GM18870 (cell line): ENCODE measurements around the gene MBOAT7.
"Not testable (repeated sequence)": the region's sequence is repeated elsewhere in the genome, so short reads cannot be mapped to it uniquely, and the experiment has no call there.

ENCODE experiments used
- ATAC-seq: cut with Tn5 transposase; IDR thresholded peaks from one replicate; pipeline ENCODE4 v1.9.1; 2021; ENCODE audit warnings: moderate library complexity; ENCODE audit not compliant: unreplicated experiment

MBOAT7 gene

DNA sequence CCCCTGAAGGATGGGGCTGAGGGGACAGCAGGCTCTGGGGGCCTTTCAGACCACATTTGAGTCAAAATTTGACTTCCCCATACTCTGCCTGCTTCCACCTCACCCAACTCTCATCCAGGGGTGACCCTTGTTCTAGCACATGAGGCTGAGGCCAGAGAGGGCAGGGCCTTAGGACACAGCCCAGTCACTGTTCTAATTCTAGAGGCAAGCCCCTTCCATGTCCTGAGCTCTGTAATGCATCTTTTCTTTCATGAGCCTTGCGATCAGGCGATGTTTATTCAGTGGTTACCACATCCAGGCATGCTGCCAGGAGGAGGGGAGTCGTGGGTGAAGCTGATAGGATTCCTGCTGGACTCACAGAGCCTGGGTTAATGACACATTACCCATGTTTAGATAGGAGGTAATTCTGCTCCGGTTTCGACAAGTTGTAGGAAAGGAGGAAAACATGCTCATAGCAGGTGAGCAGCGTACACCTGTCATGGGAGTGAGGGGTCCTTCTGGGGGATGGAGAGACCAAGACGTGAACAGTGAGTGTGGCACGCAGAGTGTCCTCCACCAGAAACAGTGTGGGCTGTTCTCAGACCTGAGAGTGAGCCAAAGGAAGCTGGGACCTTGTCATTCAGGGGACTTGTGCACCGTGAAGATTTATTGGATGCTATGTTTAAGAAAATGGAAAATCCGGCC is 20.6 kb upstream of the MBOAT7 start:
- ATAC-seq, result no peak

DNA sequence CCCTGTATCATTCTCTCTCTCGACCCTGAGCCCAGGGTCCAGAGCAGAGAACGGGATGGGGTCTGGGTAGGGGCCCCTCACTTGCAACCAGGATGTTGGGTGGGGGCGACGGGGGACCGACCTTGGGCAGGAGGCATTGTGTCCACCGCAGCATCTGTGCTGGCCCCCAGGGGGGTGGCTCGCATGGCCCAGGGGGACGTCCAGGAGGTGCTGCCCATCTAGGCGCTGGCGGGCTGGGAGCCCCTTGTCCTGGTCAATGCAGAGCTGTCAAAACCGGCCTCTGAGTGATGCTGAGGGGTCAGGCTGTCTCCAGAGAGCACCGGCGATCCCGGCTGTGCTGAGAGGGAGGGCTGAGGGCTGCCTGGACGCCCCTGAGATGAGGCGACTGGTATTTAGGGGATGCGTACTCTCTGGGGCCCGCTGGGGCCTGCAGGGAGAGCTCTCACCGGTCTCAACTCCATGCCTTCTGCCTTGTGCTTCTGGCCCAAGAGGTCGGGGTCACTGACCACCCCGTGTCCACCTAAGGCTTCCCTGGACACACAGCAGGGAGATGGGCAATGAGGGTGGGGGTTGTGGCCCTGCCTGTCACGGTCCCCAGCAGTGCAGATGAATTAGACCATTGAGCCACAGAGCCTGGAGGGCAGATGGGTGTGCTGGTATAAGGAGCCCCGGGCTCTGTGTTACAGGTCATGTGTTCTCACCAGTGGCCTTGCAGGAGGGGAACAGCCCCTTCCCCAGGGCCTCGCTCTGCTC is 19.9 kb upstream of the MBOAT7 start:
- no peak for ATAC-seq

DNA sequence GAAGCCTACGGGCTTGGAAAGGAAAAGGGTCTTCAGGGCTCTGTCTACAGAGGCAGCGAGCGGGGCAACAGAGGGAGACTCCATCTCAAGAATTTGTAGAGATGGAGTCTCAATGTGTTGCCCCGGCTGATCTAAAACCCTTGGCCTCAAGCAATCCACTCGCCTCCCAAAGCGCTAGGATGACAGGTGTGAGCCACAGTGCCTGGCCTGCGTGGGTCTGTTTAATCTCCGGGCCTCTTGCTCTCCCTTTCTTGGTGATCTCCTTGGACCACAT is 19.3 kb upstream of the MBOAT7 start:
- no peak for ATAC-seq

DNA sequence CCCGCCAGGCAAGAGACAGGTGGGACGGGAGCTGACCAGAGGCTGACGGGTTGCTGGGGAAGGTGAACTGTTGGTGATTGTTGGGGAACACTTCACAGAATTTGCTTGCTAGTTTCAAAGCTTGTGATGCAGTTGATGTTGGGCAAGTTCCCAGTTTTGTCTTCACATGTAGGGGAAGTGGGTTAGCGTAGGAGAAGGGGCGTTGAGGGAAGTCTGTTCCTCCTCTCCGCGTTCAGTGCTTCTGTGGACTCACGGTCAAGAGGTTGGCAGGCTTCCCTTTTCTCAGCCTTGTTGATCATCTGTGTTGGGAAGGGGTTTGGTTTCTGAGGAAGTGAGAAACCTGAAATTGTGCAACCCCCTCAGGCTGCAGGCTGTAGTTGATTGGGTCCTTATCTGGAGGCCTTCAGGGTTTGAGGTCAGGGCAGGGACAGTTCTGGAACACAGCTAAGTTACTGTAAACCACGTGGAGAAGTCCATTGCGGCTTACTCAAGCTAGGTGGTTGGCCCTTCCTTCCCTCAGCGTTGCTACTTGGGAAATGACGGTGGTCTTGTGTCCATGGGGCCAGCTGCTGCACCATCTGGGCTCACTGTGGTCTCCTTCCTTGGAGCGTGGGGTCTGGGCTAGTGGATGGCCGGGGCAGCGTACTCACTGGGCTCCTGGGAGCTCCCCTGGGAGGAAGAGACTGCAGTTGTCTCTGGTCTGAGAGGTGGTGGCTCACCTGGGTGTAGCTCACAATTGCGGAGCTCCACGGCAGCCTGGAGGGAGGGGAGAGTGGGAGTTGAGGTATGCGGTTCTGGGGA is 18.8 kb upstream of the MBOAT7 start:
- ATAC-seq, result no peak

DNA sequence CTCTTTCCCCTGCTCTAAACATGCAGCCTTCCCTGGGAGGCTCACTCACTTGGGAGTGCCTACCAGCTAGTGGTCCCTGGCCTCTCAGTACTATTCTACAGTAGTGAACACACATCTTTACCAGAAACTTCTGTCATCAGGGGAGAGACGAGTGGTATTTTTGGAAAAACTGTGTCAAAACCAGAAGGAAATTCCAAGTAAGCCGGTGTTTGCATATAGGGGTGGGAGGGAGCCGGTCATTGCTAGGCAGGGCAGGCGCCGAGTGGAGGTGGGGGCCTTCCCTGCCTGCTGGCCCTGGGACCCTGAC is 18.2 kb upstream of the MBOAT7 start:
- ATAC-seq, result no peak

DNA sequence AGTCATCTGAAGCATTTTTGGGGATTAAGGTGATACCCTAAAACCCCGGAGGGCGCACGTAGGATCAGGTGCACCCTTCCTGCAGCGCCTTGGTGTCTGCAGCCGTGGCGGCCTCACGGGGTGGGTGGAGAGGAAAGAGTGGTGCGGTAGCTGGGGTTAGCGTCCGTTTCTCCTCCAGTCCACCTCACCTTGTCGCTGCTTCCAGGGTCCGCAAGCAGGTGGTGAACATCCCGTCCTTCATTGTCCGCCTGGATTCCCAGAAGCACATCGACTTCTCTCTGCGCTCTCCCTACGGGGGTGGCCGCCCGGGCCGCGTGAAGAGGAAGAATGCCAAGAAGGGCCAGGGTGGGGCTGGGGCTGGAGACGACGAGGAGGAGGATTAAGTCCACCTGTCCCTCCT is 17.8 kb upstream of the MBOAT7 start:
- not testable (repeated sequence) for ATAC-seq

DNA sequence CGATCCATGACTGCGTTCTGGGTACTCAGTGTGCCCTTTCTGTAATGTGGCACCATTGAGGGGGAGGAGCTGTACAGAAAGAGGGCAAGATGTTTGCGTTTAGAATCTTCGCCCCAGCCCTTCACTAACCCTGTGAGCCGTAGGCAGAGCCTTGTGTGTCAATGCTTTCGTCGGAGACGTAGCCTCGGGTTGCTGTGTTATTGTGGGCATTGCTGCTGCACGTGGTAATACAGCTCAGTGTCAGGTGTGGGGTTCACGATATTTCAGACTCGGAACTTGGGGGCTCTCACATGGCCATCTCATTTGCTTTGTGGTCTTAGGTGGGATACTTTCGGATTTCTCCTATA is 17.4 kb upstream of the MBOAT7 start:
- no peak for ATAC-seq

DNA sequence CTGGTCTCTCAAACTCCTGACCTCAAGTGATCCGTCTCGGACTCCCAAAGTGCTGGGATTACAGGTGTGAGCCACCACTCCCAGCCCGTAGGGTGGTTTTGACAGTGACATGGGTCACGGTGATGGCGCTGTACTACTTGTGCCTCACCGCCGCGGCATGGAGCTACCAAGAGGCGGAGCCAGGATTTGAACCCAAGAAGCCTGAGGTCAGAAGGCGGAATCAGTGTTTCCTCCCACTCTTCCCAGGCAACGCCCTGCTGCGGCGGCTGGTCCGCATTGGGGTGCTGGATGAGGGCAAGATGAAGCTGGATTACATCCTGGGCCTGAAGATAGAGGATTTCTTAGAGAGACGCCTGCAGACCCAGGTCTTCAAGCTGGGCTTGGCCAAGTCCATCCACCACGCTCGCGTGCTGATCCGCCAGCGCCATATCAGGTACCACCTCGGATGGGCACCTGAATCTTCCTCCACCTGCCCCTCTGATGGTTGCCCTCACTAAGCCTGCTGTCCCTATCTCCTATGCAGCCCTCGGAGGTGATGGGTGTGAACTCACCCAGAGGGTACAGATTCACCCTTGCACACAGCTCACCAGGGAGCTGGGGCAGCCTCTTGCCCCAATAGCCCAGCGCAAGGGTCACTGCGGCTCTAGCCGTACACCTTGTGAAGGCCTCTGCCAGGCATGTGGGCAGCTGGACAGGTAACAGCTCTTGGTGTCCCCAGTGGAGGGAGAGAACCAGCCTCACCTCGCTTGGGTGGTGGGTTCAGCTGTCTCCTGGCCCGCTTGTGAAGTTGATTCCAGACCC is 16.9 kb upstream of the MBOAT7 start:
- no peak for ATAC-seq

DNA sequence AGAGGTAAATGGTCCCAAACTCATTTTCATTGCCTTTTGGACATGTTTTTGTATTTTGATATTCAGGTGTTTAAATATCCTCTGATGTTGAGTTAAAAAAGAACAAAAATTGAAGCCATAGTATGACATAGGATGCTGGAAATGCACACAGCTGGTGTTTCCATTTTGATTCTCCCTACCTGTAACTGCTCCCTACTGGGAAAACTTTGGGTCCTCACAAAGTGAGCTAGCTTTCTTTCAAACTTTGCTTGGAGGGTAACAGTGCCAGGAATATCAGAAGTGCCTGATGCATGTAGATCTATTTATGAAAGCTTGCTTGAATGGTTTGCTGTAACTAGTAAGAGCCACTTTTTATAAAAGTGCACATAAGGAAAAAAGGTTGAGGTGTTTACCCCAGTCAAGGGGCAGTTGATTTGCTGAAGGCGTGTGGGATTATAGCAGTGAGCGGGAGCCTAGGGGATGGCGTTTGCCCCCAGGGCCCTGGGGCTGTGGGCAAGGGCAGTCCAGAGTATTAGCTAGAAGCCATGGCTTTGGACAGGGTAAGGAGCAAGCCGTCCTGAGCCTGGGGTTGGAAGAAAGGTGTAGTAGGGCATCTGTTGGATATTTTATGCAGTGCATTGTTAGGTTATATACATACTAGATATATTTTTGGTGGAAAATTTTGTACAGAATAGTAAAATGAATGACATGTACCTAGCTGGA is 15.5 kb upstream of the MBOAT7 start:
- ATAC-seq, result no peak

DNA sequence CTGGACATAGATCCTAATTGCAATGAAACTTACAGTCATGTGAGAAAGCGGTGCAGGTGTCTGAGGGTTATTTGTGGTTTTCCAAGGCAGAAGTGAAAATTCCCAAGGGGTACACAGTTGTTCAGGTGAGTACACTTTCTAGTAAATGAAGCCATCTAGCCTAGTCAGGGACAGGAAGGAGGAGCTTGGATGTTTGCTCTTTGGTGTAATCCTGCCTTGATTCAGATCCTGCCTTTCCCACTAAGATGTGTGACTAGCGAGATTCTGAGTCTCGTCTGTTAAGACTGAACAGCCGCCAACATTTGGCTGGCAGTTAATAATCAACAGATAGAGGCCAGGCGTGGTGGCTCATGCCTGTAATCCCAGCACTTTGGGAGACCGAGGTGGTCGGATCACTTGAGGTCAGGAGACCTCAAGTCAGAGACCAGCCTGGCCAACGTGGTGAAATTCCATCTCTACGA is 13.8 kb upstream of the MBOAT7 start:
- ATAC-seq, result no peak

DNA sequence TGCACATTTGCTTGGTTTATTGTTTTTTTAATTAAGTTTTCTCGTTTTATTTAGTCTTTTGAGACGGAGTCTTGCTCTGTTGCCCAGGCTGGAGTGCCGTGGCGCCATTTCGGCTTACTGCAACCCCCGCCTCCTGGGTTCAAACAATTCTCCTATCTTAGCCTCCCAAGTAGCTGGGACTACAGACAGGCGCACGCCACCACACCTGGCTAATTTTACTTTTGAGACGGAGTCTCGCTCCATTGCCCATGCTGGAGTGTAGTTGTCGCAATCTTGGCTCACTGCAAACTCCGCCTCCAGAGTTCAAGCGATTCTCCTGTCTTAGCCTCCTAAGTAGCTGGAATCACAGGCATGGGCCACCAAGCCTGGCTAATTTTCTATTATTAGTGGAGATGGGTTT is 12.6 kb upstream of the MBOAT7 start:
- no peak for ATAC-seq

DNA sequence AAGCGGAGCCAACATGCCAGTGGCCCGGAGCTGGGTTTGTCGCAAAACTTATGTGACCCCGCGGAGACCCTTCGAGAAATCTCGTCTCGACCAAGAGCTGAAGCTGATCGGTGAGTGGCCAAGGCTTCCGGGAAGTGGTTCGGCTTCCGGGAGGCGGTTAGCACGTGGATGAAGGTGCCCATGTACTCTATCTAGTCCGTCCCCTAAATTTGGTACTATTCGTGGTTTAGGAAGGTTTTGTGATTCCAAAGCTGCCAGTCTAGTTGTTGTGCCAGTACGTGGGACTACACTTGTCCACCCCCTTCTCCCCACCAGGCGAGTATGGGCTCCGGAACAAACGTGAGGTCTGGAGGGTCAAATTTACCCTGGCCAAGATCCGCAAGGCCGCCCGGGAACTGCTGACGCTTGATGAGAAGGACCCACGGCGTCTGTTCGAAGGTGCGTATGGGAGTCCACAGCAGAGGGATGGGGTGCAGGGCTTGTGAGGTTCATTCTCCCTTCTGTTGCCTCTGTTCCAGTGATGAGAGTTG is 11.9 kb upstream of the MBOAT7 start:
- ATAC-seq, result no peak

DNA sequence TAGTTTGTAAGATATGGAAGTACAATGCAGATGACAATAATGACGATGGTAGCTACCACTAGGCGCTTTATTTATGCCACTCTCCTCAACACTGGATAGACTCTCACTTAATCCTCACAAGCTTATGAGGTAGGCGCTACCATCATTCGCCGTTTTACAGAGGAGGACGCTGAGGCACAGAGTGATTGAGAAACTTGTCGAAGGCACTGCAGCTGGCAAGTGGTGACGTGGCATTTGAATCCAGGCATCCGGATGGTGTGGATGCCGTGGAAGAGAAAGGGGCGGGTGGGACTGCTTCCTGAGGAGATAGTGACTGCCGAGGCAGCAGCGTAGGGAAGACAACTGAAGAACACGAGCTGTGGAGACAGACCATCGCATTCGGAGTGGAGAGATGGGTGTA is 10.0 kb upstream of the MBOAT7 start:
- ATAC-seq, result no peak

DNA sequence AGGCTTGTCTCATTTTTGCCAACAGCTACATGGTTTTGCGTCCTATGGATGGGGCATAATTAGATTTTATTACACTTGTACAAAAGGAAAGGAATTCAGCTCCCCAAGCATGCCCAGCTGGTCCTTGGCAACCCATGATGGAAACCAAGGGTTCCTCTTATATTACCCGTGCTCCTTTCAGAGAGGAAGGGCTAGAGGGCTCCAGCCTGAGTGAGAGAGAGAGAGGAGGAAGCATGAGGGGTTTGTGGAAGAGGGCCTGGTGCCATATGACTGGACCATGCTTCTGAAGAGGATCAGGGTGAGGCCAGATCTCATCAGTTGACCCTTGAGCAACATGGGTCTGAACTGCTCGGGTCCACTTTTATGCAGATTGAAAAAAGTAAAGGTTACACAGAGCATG is 7.7 kb upstream of the MBOAT7 start:
- ATAC-seq, result no peak

DNA sequence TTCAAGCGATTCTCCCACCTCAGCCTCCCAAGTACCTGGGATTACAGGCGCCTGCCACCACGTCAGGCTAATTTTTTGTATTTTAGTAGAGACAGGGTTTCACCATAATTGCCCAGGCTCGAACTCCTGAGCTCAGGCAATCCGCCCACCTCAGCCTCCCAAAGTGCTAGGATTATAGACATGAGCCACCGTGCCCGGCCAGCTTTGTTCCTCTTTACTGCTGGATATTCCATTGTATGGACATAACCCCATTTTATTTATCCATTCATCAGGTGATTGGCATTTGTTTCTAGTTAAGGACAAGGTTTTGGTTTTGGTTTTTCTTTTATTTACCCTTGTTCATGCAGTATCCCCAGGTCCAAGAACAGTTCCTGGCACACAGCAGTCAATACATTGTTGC is 7.2 kb upstream of the MBOAT7 start:
- no peak for ATAC-seq

DNA sequence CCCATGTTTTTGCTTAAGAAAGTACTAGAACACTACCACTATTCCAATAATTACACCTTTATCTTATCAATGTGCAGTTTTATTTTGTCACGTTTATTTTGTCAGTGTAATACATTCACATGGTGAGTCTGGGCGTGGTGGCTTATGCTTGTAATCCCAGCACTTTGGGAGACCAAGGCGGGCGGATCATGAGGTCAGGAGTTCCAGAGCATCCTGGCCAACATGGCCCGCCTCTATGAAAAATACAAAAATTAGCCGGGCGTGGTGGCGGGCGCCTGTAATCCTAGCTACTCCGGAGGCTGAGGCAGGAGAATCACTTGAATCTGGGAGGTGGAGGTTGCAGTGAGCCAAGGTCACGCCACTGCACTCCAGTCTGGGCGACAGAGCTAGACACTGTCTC is 5.1 kb upstream of the MBOAT7 start:
- ATAC-seq, result not testable (repeated sequence)

DNA sequence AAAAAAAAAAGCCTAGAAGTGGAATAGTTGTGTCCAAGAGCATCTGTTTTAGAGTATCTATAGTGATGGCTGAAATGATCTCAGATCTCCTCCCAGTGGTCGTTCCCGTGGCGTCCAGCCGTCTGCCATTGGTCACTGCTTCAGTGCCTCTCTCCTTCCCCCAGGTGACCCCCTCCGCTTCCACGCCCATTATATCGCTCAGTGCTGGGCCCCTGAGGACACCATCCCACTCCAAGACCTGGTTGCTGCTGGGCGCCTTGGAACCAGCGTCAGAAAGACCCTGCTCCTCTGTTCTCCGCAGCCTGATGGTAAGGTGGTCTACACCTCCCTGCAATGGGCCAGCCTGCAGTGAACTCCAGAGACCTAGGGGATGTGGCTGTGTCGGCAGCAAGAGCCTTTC is 3.6 kb upstream of the MBOAT7 start:
- no peak for ATAC-seq

DNA sequence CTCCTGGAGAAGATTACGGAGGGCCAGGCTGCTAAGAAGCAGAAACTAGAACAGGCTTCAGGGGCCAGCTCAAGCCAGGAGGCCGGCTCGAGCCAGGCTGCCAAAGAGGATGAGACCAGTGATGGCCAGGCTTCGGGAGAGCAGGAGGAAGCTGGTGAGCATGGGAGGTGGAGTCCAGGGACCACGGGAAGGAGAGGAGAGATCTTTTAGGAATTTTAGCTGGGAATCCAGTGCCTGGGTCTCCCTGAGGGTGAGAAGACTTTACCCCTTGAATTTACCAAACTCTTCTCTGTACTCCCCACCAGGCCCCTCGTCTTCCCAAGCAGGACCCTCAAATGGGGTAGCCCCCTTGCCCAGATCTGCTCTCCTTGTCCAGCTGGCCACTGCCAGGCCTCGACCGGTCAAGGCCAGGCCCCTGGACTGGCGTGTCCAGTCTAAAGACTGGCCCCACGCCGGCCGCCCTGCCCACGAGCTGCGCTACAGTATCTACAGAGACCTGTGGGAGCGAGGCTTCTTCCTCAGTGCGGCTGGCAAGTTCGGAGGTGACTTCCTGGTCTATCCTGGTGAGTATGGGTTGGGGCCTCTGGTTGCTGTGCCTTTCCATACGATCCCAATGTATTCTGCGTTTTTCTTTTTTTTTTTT is 2.6 kb upstream of the MBOAT7 start:
- ATAC-seq, result no peak

DNA sequence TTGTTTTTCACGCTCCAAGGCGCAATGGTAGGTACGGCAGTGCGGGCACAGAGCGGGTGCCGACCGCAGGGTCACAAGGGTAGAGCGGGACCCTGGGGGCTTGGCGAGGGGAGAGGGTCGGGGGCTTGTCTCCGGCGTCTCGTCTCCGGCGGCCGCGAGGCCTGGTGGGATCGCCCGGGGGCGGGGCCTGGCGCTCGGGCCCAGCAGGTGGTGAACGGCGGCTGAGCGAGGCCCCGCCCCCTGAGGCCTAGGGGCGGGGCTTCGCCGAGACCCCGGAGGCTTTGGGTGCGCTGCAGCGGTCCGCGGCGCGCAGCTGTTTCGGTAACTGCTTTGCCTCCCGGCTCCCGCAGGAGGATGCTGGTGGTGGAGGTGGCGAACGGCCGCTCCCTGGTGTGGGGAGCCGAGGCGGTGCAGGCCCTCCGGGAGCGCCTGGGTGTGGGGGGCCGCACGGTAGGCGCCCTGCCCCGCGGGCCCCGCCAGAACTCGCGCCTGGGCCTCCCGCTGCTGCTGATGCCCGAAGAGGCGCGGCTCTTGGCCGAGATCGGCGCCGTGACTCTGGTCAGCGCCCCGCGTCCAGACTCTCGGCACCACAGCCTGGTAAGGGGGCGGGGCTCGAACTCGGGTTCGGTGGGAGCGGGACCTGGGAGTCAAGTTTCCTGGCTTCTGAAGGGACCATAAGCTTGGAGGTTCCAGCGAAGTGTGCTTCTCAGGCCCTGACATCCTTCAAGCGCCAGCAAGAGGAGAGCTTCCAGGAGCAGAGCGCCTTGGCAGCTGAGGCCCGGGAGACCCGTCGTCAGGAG is 1.8 kb upstream of the MBOAT7 start, which contains the start of gene TSEN34:
Gene TSEN34 (plus strand): TSS at position 298 of the 800 bp plus-strand sequence. CDS start 57 bp downstream, at position 355.
- ATAC-seq, result peak; percentile 14
